Erythroblast (primary cell): ENCODE measurements around the gene ARV1.

ENCODE experiments used
- GATA1 ChIP-seq: IDR thresholded peaks from 2 replicates; pipeline ENCODE4 v1.6.1; 2011; ENCODE audit warnings: low read depth, mild to moderate bottlenecking, control low read depth, low read length, moderate library complexity
- POLR2A ChIP-seq: IDR thresholded peaks from 2 replicates; pipeline ENCODE4 v1.6.1; 2011; ENCODE audit warnings: mild to moderate bottlenecking, low read length

DNA sequence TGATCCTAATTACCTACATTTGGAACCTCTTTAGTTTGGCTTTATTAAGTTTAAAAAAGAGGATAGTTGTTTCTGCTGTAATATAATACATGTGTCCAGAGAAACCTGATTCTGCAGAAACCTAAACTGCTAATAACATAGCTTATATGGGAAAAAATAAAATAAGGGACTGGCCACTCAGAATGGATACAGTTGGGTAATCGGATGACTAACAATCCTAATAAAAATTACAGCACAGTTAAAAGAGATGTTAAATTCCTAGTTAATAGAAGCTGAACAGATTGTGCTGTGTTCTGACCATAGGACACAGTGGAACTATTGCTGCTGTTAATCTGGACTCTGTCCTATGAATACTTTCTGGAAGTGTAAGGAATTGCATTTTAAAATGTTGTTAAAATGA is 16.0 kb downstream of the ARV1 start:
- TF ChIP-seq POLR2A (no peak), GATA1 (no peak)
